Muscle of leg (tissue), 11 donors: Measurements from ENCODE around the gene SMNDC1. TPM values are rescaled to one million over a fixed set of nuclear protein-coding genes. Genes with fewer than 3 reads are reported as not detected.
"Not testable (repeated sequence)": the region's sequence is repeated elsewhere in the genome, so short reads cannot be mapped to it uniquely, and the experiment has no call there.

ENCODE experiments used
- DNase-seq: peaks from one replicate; pipeline ENCODE4 v3.0.0; 2013
- H3K27ac ChIP-seq: one replicate; pipeline ENCODE4 v1.5.1; 2013; ENCODE audit warnings: mild to moderate bottlenecking, low read length, control low read depth
- H3K27me3 ChIP-seq: one replicate; pipeline ENCODE4 v1.6.1; 2013; ENCODE audit warnings: low read length; ENCODE audit not compliant: control insufficient read depth, insufficient read depth
- H3K36me3 ChIP-seq: one replicate; pipeline ENCODE4 v1.6.1; 2013; ENCODE audit warnings: low read length; ENCODE audit not compliant: control insufficient read depth, insufficient read depth
- H3K4me1 ChIP-seq: one replicate; pipeline ENCODE4 v1.6.1; 2013; ENCODE audit warnings: low read length; ENCODE audit not compliant: control insufficient read depth, insufficient read depth
- H3K4me3 ChIP-seq: one replicate; pipeline ENCODE4 v1.5.1; 2013; ENCODE audit warnings: low read length, control low read depth
- H3K9me3 ChIP-seq: replicated peaks from 2 replicates; pipeline ENCODE4 v1.6.1; 2013; ENCODE audit warnings: low read depth, low read length; ENCODE audit not compliant: control insufficient read depth
- WGBS: methylation state at CpG from one replicate; pipeline ENCODE4 v1.1.5; 2013; ENCODE audit warnings: missing lambda C conversion rate; ENCODE audit not compliant: insufficient coverage; 5-methylcytosine and 5-hydroxymethylcytosine counted together
- polyA plus RNA-seq, 8 donors: library from polyadenylated mRNA; unstranded; fragments of 120-200 nt; gene quantifications; one replicate each; pipeline versions ENCODE4 v1.2.1 to v1.2.3, GENCODE V29; 2013; ENCODE audit warnings: inconsistent platforms in 1 of 8, low replicate concordance in 1 of 8; ENCODE audit not compliant: insufficient read length in 8 of 8, insufficient read depth in 1 of 8
- total RNA-seq: library from RNA; stranded (reverse); fragments of 120-200 nt; gene quantifications from one replicate; pipeline ENCODE4 v1.2.4, GENCODE V29; 2013

Gene SMNDC1
- total and polyA plus RNA-seq, 9 donors = 8.6 to 39.0 (median 33.6) TPM

DNA sequence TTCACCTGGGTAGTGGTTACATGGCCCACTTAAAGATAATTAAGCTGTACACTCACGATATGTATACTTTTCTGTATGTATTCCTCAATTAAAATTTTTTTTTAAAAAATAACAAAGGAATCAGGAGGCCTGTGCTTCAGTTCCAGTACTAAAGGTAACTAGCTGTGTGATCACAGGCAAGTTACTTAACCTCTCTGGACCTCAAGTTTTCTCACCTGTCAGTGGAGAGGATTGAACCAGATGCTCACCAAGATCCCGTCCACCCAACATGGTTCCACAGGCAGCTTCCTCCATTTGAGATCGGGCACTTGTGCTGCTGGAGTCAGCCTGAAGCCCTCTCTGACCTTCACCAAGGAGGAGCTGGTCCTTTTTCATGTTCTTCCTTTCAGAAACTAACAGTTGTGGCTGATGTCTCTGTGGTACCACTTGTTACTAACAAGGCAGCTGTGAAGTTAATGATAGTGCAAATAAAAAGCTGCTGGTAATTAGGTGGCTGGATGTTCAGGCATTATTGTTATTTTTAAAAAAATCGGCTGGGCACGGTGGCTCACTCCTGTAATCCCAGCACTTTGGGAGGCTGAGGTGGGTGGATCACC lies 29.4 kb upstream of the SMNDC1 start:
- Histone ChIP-seq H3K4me3 (no peak overlapping the region), H3K4me1 (peaks cover 13% of the 10 kb centered on the region), H3K36me3 (no peaks in the 10 kb centered on the region), H3K9me3 (peaks cover 15% of the 10 kb centered on the region), H3K27me3 (no peaks in the 10 kb centered on the region), H3K27ac (no peak overlapping the region)
- WGBS = 80% methylated on average over 1 of the region's 5 CpGs
- no peak for DNase-seq

DNA sequence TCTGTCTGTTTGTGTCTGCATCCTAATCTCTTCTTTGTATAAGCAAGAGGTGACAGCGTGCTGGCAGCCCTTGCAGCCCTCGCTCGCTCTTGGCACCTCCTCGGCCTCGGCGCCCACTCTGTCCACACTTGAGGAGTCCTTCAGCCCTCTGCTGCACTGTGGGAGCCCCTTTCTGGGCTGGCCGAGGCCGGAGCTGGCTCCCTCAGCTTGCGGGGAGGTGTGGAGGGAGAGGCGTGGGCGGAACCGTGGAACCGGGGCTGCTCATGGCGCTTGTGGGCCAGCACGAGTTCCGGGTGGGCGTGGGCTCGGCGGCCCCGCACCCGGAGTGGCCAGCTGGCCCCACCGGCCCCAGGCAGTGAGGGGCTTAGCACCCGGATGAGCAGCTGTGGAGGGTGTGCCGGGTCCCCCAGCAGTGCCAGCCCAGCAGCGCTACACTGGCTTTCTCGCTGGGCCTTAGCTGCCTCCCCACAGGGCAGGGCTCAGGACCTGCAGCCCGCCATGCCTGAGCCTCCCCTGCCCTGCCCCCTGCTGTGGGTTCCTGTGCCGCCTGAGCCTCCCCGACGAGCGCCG lies 26.6 kb upstream of the SMNDC1 start:
- H3K27me3 ChIP-seq, H3K36me3 ChIP-seq, H3K4me1 ChIP-seq, H3K27ac ChIP-seq, H3K4me3 ChIP-seq, DNase-seq: not testable (repeated sequence)
- peaks cover 15% of the 10 kb centered on the region for H3K9me3 ChIP-seq
- WGBS = 98% methylated on average over 31 of the region's 32 CpGs

DNA sequence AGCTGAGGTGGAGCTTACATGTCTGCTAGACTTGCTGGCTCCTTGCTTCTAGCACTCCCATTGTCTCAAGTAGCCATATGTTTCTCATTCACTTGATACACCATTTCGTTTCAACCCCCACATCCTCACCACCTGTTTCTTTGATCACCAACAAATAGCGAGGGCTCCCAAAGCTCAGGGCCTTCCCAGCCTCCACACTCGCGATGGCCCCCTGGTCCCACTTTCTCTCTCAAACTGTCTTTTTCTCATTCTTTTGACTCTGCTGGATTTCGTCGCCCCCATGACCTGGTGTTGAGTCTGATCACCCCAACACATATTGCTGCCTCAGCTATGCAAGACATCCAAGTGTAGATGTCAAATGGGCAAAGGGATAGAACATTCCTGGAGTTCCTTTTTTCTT lies 26.0 kb upstream of the SMNDC1 start:
- DNase-seq = no peak
- H3K4me3 ChIP-seq = no peak overlapping the region
- peaks cover 4% of the 10 kb centered on the region for H3K27me3 ChIP-seq
- 88% methylated on average over 5 of the region's 6 CpGs for WGBS
- no peak overlapping the region for H3K27ac ChIP-seq
- peaks cover 15% of the 10 kb centered on the region for H3K9me3 ChIP-seq
- H3K36me3 ChIP-seq = no peaks in the 10 kb centered on the region
- peaks cover 2% of the 10 kb centered on the region for H3K4me1 ChIP-seq

DNA sequence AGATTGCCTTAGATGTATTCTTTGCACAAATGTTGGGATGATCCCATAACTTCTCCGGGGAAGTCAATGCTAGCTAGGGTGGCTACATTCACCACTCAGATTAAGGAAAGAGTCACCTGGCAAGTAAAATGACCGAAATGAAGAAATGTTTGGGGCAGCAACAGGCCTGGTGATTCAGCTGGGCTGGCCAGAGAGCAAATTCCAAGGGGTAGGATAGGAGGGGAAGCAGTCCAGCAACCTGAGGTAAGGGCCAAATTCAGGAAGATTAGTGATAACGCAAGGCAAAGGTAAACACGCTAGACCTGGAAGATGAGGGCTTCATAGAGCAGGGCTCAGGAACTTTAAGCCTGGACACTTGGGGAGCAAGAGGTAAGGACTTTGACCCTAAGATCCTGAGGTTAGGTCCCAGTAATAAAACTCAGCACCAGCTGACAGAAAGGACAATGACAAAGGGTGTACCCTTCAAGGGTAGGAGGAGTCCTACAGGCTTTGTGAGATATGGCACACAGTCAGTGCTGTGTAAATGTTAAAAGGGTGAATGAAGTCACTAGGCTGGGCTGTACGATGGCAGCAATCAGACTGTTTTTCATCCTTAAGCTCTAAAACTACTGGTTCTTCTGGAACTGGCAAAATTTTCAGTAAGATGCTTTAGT lies 22.7 kb upstream of the SMNDC1 start:
- no peak for DNase-seq

DNA sequence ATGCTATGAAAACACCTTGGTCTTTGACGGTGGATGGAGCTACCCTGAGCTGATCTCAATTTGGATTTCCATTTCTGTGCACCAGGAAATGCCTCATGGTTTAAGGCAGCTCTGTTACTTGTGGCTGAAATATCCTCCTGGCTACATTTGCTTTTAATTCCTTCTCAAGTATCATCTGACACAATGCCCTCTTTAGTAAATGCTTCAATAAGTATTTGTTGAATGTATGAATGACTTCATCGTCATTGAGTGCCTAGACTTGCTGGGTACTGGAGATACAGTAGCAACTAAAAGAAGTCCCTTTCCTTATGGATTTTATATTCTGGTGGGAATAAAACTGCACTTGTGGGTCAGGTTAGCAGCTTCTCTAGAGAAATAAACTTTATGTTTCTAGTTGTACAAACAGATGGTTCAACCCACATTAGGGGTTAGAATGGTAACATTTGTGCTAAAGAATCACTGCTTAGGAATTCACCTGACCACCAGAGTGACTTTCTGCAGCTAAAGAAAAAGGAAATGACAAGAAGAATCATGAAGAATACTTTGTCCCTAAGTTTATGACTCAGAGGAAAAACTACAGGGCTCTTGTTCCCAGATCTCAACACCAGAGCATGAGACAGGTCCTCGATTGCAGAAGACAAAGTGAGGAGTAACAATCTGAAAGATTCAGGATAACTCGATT lies 21.8 kb upstream of the SMNDC1 start:
- peaks cover 4% of the 10 kb centered on the region for H3K27me3 ChIP-seq
- H3K4me3 ChIP-seq = no peak overlapping the region
- 43% methylated on average over 2 of the region's 4 CpGs for WGBS
- DNase-seq = no peak
- no peaks in the 10 kb centered on the region for H3K4me1 ChIP-seq
- H3K36me3 ChIP-seq = no peaks in the 10 kb centered on the region
- H3K27ac ChIP-seq = no peak overlapping the region
- H3K9me3 ChIP-seq = peaks cover 14% of the 10 kb centered on the region

More for the DNA sequence above, 22.7 kb upstream of the SMNDC1 start:
- WGBS = 88% methylated on average over 4 of the region's 5 CpGs
- H3K36me3 ChIP-seq = no peaks in the 10 kb centered on the region
- no peak overlapping the region for H3K4me3 ChIP-seq
- H3K27me3 ChIP-seq = peaks cover 4% of the 10 kb centered on the region
- no peaks in the 10 kb centered on the region for H3K4me1 ChIP-seq
- H3K9me3 ChIP-seq = peaks cover 15% of the 10 kb centered on the region
- no peak overlapping the region for H3K27ac ChIP-seq

GRCh38 chr10:110324805-110325280 lies 20.1 kb upstream of the SMNDC1 start:
- Histone ChIP-seq H3K4me1 (no peaks in the 10 kb centered on the region), H3K27ac (no peak overlapping the region), H3K27me3 (peaks cover 4% of the 10 kb centered on the region), H3K36me3 (no peaks in the 10 kb centered on the region), H3K4me3 (no peak overlapping the region), H3K9me3 (no peaks in the 10 kb centered on the region)
- DNase-seq = no peak
- WGBS = 38% methylated on average over 1 of the region's 3 CpGs

- Histone ChIP-seq H3K36me3 (no peaks in the 10 kb centered on the region), H3K27ac (no peak overlapping the region), H3K4me1 (no peaks in the 10 kb centered on the region), H3K4me3 (no peak overlapping the region), H3K9me3 (no peaks in the 10 kb centered on the region), H3K27me3 (peaks cover 4% of the 10 kb centered on the region)
- no peak for DNase-seq
- WGBS = no CpG with 5 or more reads among the region's 5 CpGs
Measured at GRCh38 chr10:110324201-110324804, 19.6 kb upstream of the SMNDC1 start.

GRCh38 chr10:110323503-110323902 lies 18.8 kb upstream of the SMNDC1 start:
- 86% methylated on average over 1 of the region's 2 CpGs for WGBS
- H3K9me3 ChIP-seq = no peaks in the 10 kb centered on the region
- H3K27ac ChIP-seq = no peak overlapping the region
- DNase-seq = no peak
- peaks cover 4% of the 10 kb centered on the region for H3K27me3 ChIP-seq
- H3K4me3 ChIP-seq = no peak overlapping the region
- no peaks in the 10 kb centered on the region for H3K36me3 ChIP-seq
- H3K4me1 ChIP-seq = no peaks in the 10 kb centered on the region

GRCh38 chr10:110321869-110322620 lies 17.3 kb upstream of the SMNDC1 start:
- Histone ChIP-seq H3K9me3 (no peaks in the 10 kb centered on the region), H3K4me3 (no peak overlapping the region), H3K4me1 (no peaks in the 10 kb centered on the region), H3K27me3 (peaks cover 4% of the 10 kb centered on the region), H3K36me3 (no peaks in the 10 kb centered on the region), H3K27ac (no peak overlapping the region)
- WGBS = 65% methylated on average over 3 of the region's 6 CpGs
- no peak for DNase-seq
